ENCODE results near the gene PHC3. TPM values are rescaled to one million over a fixed set of nuclear protein-coding genes. Genes with fewer than 3 reads are reported as not detected.

PHC3 gene
- polyA plus RNA-seq, 1 donor (not counting 4 experiments of a cell fraction or from before 2014, with no cell fraction given): 32.2 TPM

- H3K9me1 ChIP-seq (ENCODE audit: control insufficient read depth, extremely low read depth, insufficient read depth, low read length): no peaks in the 10 kb centered on the region
- H2AFZ ChIP-seq (ENCODE audit: control insufficient read depth, low read length): no peak overlapping the region
- no peak overlapping the region for H3K9ac ChIP-seq (ENCODE audit: control insufficient read depth, extremely low read depth, insufficient read depth, low read length)
- dilution Hi-C loops (cut with MboI; ENCODE audit: extremely low pct_ligation_motif_present, low sequenced_read_pairs): no loop called here
- H3K36me3 ChIP-seq (ENCODE audit: control insufficient read depth in 2 of 2, extremely low read depth in 1 of 2, insufficient read depth in 2 of 2, low read length in 2 of 2): no peaks in the 10 kb centered on the region
- no peaks in the 10 kb centered on the region for H3K4me1 ChIP-seq (ENCODE audit: control insufficient read depth, extremely low read depth, insufficient read depth, low read length)
- no peak overlapping the region for H3K4me2 ChIP-seq (ENCODE audit: control insufficient read depth, extremely low read depth, insufficient read depth, low read depth, low read length)
- no peak for TF ChIP-seq EZH2 (IDR thresholded peaks at IDR 0.05; ENCODE audit: low read length)
- TF ChIP-seq, protein P1, sequence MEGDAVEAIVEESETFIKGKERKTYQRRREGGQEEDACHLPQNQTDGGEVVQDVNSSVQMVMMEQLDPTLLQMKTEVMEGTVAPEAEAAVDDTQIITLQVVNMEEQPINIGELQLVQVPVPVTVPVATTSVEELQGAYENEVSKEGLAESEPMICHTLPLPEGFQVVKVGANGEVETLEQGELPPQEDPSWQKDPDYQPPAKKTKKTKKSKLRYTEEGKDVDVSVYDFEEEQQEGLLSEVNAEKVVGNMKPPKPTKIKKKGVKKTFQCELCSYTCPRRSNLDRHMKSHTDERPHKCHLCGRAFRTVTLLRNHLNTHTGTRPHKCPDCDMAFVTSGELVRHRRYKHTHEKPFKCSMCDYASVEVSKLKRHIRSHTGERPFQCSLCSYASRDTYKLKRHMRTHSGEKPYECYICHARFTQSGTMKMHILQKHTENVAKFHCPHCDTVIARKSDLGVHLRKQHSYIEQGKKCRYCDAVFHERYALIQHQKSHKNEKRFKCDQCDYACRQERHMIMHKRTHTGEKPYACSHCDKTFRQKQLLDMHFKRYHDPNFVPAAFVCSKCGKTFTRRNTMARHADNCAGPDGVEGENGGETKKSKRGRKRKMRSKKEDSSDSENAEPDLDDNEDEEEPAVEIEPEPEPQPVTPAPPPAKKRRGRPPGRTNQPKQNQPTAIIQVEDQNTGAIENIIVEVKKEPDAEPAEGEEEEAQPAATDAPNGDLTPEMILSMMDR (optimal IDR thresholded peaks at IDR 0.05 in 1 of 3, IDR thresholded peaks at IDR 0.05 in 1 of 3, conservative IDR thresholded peaks at IDR 0.05 in 1 of 3; ENCODE audit: extremely low read depth in 1 of 3, insufficient read depth in 2 of 3, low read length in 3 of 3): no peak
- no peak overlapping the region for H3K27ac ChIP-seq (ENCODE audit: control insufficient read depth, insufficient read depth, low read length)
- no peaks in the 10 kb centered on the region for H3K79me2 ChIP-seq (ENCODE audit: control insufficient read depth, insufficient read depth, low read length)
- no peak overlapping the region for H3K4me3 ChIP-seq (ENCODE audit: control insufficient read depth in 2 of 3, extremely low read depth in 1 of 3, insufficient read depth in 2 of 3, low read depth in 1 of 3, low read length in 3 of 3)
- no peaks in the 10 kb centered on the region for H4K20me1 ChIP-seq (ENCODE audit: control insufficient read depth, extremely low read depth, insufficient read depth, low read length)
- peaks cover 15% of the 10 kb centered on the region for H3K27me3 ChIP-seq (ENCODE audit: control insufficient read depth, extremely low read depth, insufficient read depth, low read length)
- no peaks in the 10 kb centered on the region for H3K9me3 ChIP-seq (ENCODE audit: control insufficient read depth, low read depth, low read length)
- no peak for DNase-seq (ENCODE audit: low read depth, low spot score)
- no peak for FAIRE-seq
Measured at GRCh38 chr3:170044795-170045244, 136.7 kb downstream of the PHC3 start.

DNA sequence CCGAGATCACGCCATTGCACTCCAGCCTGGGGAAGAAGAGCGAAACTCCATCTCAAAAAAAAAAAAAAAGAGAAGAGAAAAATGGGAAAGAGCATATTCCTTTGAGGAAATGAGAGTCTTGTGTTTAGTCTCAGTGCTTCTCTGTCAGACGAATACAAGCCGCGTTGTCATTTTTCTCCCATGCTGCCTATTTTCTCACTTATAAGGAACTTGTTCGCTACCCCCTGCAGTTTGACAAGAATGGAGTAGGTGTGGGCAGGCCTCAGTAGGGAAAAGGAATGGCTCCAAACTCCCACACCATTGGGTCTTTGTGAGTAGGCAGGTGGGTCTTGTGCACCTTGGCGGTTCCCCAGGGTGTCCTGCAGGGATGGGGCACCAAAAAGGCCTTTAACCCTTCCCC lies 137.3 kb downstream of the PHC3 start:
- Histone ChIP-seq H3K36me3 (ENCODE audit: control insufficient read depth in 2 of 2, extremely low read depth in 1 of 2, insufficient read depth in 2 of 2, low read length in 2 of 2) (no peaks in the 10 kb centered on the region), H3K4me3 (ENCODE audit: control insufficient read depth in 2 of 3, extremely low read depth in 1 of 3, insufficient read depth in 2 of 3, low read depth in 1 of 3, low read length in 3 of 3) (no peak overlapping the region), H2AFZ (ENCODE audit: control insufficient read depth, low read length) (no peak overlapping the region), H3K27me3 (ENCODE audit: control insufficient read depth, extremely low read depth, insufficient read depth, low read length) (peaks cover 18% of the 10 kb centered on the region), H3K9me1 (ENCODE audit: control insufficient read depth, extremely low read depth, insufficient read depth, low read length) (no peaks in the 10 kb centered on the region), H3K4me2 (ENCODE audit: control insufficient read depth, extremely low read depth, insufficient read depth, low read depth, low read length) (no peak overlapping the region), H3K4me1 (ENCODE audit: control insufficient read depth, extremely low read depth, insufficient read depth, low read length) (no peaks in the 10 kb centered on the region), H3K27ac (ENCODE audit: control insufficient read depth, insufficient read depth, low read length) (no peak overlapping the region), H4K20me1 (ENCODE audit: control insufficient read depth, extremely low read depth, insufficient read depth, low read length) (no peaks in the 10 kb centered on the region), H3K79me2 (ENCODE audit: control insufficient read depth, insufficient read depth, low read length) (no peaks in the 10 kb centered on the region), H3K9me3 (ENCODE audit: control insufficient read depth, low read depth, low read length) (no peaks in the 10 kb centered on the region), H3K9ac (ENCODE audit: control insufficient read depth, extremely low read depth, insufficient read depth, low read length) (no peak overlapping the region)
- DNase-seq (ENCODE audit: low read depth, low spot score): no peak
- no peak for FAIRE-seq
- dilution Hi-C loops (cut with MboI; ENCODE audit: extremely low pct_ligation_motif_present, low sequenced_read_pairs): no loop called here
- TF ChIP-seq, protein P1 (optimal IDR thresholded peaks at IDR 0.05 in 1 of 3, IDR thresholded peaks at IDR 0.05 in 1 of 3, conservative IDR thresholded peaks at IDR 0.05 in 1 of 3; ENCODE audit: extremely low read depth in 1 of 3, insufficient read depth in 2 of 3, low read length in 3 of 3): no peak
- TF ChIP-seq EZH2 (IDR thresholded peaks at IDR 0.05; ENCODE audit: low read length): no peak

Data from keratinocyte (primary cell).